Stimulated activated naive CD4-positive, alpha-beta T cell (primary cell): ENCODE results near the gene CSNK1A1.
A peak's percentile ranks its signal among the peaks of the same experiment; 100 is the strongest.
"Not testable (repeated sequence)": the region's sequence is repeated elsewhere in the genome, so short reads cannot be mapped to it uniquely, and the experiment has no call there.

Source experiments
- DNase-seq, 6 experiments: peaks; one replicate each; lab custom pipeline; 2025; lab: John Stamatoyannopoulos, UW

Gene CSNK1A1

DNA sequence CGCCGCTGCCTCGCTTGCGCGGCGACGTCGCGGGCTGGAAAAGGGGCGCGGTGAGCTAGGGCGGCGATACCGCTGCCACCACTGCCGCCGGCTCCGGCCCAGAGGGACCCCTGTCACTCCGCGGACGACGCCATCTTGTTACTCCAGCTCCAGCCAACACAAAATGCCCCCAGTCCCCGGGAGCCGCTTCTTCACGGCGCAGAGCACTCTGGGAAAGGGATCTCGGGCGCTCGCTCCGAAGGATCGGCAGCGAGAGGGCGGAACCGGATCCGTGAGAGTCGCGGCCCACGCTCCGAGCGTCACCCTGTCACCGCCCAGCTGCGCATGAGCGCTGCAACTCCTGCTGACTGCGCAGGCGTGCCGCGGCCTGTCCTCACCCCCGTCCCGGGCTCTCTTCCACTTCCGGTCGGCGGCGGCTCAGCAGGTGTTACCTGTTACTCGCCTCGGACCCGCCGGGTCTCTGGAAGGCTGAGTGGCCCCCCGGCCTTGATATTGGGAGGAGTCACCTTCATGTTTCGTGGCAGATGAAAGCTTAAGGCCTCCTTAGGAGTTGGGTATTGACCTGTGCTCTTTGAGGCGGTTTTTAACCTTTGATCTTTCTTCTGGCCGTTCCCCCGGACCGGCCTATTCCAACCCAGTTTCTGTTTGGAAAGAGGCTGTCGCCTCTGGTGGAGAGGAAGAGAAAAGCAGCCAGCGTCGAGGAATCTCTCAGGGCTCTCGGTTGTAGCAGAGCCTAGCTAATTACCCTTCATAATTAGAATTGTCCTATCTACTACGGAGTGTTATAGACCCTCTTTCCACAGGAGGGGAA, at the start of gene CSNK1A1:
TSS of gene CSNK1A1 (minus strand) at position 213 of the 811 bp plus-strand sequence. CDS start 475 bp downstream, outside the sequence.
- peak; percentile 96 to 98 (median 97) for DNase-seq

GRCh38 chr5:149600932-149601331, 49.7 kb upstream of the CSNK1A1 start:
- no peak for DNase-seq

DNA sequence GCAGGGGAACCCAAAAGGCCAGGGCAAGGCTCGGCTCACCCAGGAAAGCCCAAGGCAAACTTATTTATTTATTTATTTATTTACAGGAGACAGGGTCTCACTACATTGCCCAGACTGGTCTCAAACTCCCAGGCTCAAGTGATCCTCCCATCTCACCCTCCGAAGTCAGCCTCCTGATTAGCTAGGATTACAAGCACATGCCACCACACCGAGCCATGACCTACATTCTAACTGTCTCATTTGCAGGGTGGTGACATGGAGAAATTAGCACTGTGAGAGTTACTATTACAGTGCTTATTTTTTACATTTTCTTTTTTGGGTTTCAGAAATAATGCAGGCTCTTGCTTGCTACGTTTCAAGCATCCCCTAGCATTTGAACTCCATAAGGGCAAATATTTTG, 48.1 kb upstream of the CSNK1A1 start:
- DNase-seq = no peak

- DNase-seq = no peak
These were observed 47.7 kb upstream of the CSNK1A1 start for GRCh38 chr5:149598966-149599365.

GRCh38 chr5:149598234-149598633, 47.0 kb upstream of the CSNK1A1 start:
- not testable (repeated sequence) for DNase-seq

DNA sequence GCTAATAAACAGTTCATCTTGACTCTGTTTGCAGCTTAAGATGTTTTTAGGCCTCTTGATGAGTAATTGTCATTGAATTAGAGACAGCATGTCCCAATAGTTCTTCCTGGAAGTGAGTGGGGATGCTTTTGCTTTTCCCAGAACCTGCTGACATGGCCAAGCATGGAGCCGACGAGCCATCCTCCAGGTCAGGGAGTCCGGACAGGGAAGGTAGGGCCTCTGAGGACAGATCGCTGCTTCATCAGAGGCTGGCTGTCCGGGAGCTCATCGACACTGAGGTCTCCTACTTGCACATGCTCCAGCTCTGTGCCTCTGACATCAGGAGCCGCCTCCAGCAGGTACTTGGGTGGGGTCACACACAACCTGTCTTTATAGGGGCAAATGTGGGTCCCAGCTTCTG, 46.4 kb upstream of the CSNK1A1 start:
- no peak for DNase-seq

GRCh38 chr5:149596712-149597111, 45.5 kb upstream of the CSNK1A1 start:
- no peak for DNase-seq

- DNase-seq = not testable (repeated sequence)
These were observed 43.9 kb upstream of the CSNK1A1 start for GRCh38 chr5:149595105-149595504.

DNA sequence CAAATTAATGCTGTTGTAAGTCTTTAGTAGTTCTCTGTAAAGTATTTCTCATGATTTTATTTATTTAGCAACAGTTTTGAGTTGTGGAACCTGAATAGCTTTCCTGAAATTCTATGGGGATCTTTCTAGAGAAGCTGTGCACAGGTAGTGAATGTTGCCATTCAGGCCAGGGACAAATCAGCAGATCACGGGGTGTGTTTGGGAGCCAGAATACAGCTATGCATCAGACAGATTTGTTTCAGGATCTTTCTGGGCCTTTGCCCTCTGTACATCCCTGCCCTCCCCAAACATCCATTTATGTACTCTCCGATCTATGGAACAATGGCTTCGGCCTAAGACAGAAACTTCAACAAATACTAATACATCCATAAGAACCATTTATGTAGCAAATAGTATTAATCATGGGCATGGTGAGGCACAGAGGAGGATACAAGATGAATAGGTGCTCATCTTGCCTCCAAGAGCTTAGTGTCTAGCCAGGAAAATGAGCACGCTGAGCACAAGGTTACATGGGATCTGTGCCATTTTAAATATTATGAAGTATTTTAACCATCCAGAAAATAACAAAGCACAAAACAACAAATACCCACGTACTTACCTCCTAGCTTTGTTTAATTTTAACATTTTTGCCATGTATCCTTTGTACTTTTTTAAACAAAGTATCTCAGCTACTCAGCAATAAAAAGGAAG, 43.1 kb upstream of the CSNK1A1 start:
- no peak for DNase-seq

GRCh38 chr5:149593370-149593769, 42.1 kb upstream of the CSNK1A1 start:
- DNase-seq = no peak

GRCh38 chr5:149588936-149589335, 37.7 kb upstream of the CSNK1A1 start:
- DNase-seq = no peak

DNA sequence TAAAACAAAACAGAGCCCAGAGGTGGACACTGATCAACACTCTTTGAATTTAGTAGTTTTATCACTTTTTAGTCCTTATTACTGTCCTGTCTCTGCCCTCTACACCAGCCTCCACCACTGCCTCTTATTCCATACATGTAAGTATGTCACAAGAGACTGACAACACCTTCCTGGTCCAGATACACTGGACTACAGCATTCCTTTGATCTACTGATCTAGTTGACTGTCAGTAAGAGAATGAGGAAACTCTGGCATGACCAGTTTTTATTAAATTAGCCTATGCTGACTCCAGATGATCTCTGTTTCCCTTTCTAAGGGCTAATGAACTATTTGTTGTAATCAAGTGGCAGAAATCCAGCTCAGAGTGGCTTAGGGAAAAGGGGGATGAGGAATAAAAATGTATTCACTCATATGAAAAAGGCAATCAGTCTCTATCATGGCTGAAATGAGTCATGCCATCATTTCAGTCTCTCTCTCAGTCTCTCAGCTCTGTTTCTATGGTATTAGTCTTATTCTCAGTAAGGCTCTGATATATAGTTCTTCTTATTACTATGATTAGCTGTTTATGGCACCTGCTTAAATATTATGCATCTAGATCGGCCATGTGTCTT, 35.6 kb upstream of the CSNK1A1 start:
- DNase-seq = no peak

DNA sequence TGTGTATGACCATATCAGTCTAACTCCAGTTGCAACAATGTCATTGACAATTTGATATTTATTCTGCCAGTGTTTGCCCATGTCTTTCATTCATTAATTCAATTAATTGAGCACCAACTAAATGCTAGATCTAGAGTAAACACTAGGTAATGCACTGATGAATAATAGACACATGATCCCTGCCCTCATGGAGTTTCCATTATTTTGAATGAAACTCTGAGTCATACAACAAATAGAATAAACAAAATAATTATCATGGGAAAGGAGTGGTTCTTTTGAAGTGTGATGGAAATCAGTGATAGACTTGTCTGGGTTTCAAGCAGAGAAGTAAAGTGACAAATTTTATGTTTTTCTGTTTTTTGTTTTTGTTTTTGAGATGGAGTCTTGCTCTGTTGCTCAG, 34.7 kb upstream of the CSNK1A1 start:
- no peak for DNase-seq

GRCh38 chr5:149584121-149584520, 32.9 kb upstream of the CSNK1A1 start:
- DNase-seq = no peak

DNA sequence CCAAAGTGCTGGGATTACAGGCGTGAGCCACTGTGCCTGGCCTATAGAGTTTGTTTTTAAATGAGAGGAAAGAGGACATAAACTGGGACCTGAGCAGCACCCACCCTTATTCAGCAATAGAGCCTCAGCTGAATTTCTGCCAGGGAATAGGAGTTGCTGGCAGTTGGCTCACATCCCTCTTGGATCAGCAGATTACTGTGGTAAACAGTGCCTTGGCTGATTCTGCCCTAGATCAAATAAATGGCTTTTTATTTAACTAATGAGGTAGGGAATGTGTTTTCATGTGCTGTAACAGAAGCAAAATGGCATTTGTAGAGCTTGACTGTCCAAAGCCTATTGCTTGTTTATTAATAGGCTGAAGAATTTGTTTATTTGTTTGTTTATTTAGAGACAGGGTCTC, 32.2 kb upstream of the CSNK1A1 start:
- no peak for DNase-seq

- no peak for DNase-seq
These were observed 30.9 kb upstream of the CSNK1A1 start for GRCh38 chr5:149581931-149582768.

DNA sequence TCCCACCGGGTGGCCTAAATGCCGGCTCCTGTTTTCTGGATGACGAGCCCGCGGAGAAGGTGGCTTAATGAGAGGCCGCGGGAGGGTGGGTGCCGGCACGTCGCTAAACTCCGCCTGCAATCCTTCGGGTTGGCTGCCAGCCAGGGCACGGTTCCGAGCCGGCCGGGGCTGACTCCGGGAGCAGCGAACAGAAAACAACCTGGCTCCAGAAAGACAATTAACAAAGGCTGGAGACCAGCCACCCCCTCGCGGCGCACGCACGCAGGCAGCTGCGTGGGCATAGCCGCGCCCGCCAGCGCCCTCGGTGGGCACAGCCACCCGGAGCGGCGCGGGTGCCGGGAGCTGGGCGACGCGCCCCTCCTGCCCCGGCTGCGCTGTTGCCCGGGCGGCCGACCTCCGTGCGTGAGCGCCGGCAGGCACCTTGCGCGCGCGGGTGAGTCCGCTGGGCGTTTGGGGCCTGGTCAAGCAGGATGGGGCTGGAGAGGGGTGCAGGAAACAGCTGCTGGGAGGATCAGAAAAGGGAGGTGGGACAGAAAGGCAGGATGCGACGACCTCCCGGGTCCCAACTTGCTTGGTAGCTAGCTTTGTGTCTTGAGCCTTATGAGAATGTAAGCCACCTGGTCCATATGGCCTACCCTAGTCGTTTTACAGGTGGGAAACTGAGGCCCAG, 30.1 kb upstream of the CSNK1A1 start, which contains the start of gene ARHGEF37:
TSS of gene ARHGEF37 (plus strand) at position 307 of the 670 bp plus-strand sequence. CDS start 16,272 bp downstream, outside the sequence.
- peak; percentile 17 to 48 (median 24) for DNase-seq

DNA sequence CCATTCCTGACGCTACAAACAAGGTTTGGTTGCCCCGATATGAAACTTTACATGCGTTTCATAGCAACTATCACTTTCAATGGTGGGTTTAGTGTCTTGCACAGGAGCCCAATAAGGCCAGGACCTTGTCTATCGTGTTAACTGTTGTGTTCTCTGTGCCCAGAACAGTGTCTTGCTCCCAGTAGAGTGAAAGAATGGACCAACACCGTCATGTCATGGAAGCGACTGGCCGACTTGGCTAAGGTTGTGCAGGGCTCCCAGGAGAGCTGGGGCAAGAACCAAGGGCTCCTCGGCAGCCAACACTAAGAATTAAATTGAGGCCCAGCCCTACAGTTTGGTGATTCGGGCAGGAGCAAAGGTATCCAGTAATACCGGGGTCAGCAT, 29.6 kb upstream of the CSNK1A1 start:
- DNase-seq = peak in 2 of 6 experiments; percentile 15 to 26

DNA sequence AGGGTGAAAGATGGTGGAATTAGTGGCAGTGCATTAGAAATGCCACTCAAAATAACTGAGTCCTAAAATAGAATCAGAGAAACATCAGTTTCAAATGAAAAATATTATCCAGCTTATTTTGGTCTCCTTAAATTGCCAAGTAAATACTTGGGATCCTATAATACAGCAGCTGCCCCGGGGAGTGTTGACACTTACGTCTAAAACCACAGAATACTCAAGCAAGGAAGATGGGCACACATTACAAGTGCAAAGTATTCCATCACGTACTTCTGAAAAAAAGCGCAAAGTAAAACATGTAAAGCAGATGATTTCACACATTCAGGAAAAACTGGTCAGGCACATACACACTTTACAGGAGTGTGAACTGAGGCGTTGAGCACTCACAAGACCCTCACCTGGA, 27.7 kb upstream of the CSNK1A1 start:
- no peak for DNase-seq

DNA sequence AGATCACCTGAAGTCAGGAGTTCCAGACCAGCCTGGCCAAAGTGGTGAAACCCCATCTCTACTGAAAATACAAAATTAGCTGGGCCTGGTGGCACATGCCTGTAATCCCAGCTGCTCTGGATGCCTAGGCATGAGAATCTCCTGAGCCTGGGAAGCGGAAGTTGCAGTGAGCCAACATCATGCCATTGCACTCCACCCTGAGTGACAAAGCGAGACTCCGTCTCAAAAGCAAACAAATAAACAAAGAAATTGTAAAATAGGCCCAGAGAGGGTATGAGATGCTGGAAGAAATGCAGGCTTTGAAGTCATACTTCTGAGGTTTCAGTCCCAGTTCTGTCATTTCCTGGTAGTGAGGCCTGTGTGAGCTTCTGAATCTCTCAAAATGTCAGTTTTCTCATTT, 24.8 kb upstream of the CSNK1A1 start:
- peak in 3 of 6 experiments; percentile 10 to 56 (median 51) for DNase-seq

DNA sequence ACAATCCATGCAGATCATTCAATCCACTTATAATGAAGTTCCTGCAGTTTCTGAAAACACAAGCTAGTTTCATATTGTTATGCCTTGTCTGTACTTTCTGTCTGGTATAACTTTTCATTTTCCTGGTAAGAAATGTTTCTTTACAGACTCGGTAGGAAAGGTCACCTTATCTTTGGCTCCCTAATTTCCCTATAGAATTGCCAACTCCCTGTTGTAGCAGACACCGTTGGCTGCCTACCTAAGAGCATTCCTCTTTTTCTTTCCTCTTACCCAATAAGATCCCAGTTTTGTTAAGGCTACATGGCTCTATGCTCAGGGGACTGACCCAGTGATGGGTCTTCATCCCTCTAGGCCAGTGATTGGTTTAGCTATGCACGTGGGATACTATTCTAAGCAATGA, 23.9 kb upstream of the CSNK1A1 start:
- no peak for DNase-seq
